ENCODE data around the gene AK3.

Gene AK3

GRCh38 chr9:4727593-4727992 is 13.4 kb downstream of the AK3 start:
- POLR2A ChIA-PET (ENCODE audit: low non-redundant PET) = no interaction called here
- DNase-seq (ENCODE audit: low spot score) = no peak
- no peak overlapping the region for H3K27ac ChIP-seq
- no peak for TF ChIP-seq CTCF (conservative IDR thresholded peaks at IDR 0.05; ENCODE audit: low read depth)
- CTCF ChIA-PET = no interaction called here

DNA sequence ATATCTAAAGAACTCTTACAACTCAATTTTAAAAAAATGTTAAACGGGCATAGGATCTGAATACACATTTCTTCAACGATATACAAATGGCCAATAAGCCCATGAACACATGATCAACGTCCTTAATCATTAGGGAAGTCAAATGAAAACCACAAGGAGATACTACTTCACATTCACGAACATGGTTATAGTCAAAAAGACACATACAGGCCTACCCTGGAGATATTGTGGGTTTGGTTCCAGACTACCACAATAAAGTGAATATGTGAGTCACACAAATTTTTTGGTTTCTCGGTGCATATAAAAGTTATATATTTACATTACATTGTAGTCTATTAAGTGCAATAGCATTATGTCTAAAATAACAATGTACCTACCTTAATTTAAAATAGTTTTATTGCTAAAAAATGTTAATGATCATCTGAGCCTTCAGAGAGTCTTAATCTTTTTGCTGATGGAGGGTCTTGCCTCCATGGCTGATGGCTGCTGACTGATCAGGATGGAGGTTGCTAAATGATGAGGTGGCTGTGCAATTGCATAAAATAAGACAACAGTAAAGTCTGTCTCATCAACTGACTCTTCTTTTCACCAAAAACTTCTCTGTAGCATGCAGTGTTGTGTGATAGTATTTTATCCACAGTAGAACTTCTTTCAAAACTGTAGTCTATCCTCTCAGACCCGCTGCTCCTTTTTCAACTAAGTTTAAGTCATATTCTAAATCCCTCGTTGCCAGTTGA is 15.1 kb downstream of the AK3 start:
- CTCF ChIA-PET = no interaction called here
- H3K27ac ChIP-seq = no peak overlapping the region
- no peak for TF ChIP-seq CTCF (conservative IDR thresholded peaks at IDR 0.05; ENCODE audit: low read depth)
- POLR2A ChIA-PET (ENCODE audit: low non-redundant PET) = no interaction called here
- no peak for DNase-seq (ENCODE audit: low spot score)

GRCh38 chr9:4721736-4722135 is 19.3 kb downstream of the AK3 start:
- CTCF ChIA-PET = interaction anchor here (0.5 kb wide), 1 partner anchor 272 kb away, joined by 3 read pairs; no protein-coding TSS in a partner anchor
- TF ChIP-seq CTCF (conservative IDR thresholded peaks at IDR 0.05; ENCODE audit: low read depth) = no peak
- H3K27ac ChIP-seq = no peak overlapping the region
- POLR2A ChIA-PET (ENCODE audit: low non-redundant PET) = no interaction called here
- DNase-seq (ENCODE audit: low spot score) = no peak

- DNase-seq (ENCODE audit: low spot score) = no peak
- ChIA-PET POLR2A (ENCODE audit: low non-redundant PET) (no interaction called here), CTCF (no interaction called here)
- no peak for TF ChIP-seq CTCF (conservative IDR thresholded peaks at IDR 0.05; ENCODE audit: low read depth)
- no peak overlapping the region for H3K27ac ChIP-seq
Observed at GRCh38 chr9:4718911-4719310, 22.1 kb downstream of the AK3 start.

- TF ChIP-seq CTCF (conservative IDR thresholded peaks at IDR 0.05; ENCODE audit: low read depth) = no peak
- CTCF ChIA-PET = no interaction called here
- POLR2A ChIA-PET (ENCODE audit: low non-redundant PET) = no interaction called here
- no peak for DNase-seq (ENCODE audit: low spot score)
- no peak overlapping the region for H3K27ac ChIP-seq
Observed at GRCh38 chr9:4717815-4718214, 23.2 kb downstream of the AK3 start.

GRCh38 chr9:4716163-4716562 is 24.8 kb downstream of the AK3 start:
- CTCF ChIA-PET = interaction anchor here (0.6 kb wide), 1 partner anchor 279 kb away, joined by 3 read pairs; no protein-coding TSS in a partner anchor
- H3K27ac ChIP-seq = no peak overlapping the region
- POLR2A ChIA-PET (ENCODE audit: low non-redundant PET) = no interaction called here
- no peak for DNase-seq (ENCODE audit: low spot score)
- TF ChIP-seq CTCF (conservative IDR thresholded peaks at IDR 0.05; ENCODE audit: low read depth) = no peak

Data from RWPE1 (cell line).